Neural cell (in vitro differentiated cells): ENCODE measurements around the gene SERPINB2. TPM values are rescaled to one million over a fixed set of nuclear protein-coding genes. Genes with fewer than 3 reads are reported as not detected.

ENCODE experiments used
- H2AFZ ChIP-seq: fragments of 200-600, 300-800 bp; sonication (generic), shearing (Covaris generic); 2 replicates; pipeline ENCODE4 v1.6.0; 2014; ENCODE audit warnings: low read depth, mild to moderate bottlenecking, antibody characterized with exemption, low read length, moderate library complexity
- H3F3A ChIP-seq: fragments of 200-600 bp; shearing (Covaris generic); 2 replicates; pipeline ENCODE4 v1.6.1; 2016; ENCODE audit warnings: mild to moderate bottlenecking, moderate library complexity, mixed read lengths, antibody characterized with exemption, low read length; ENCODE audit not compliant: insufficient read depth, poor library complexity, severe bottlenecking
- H3K27ac ChIP-seq: fragments of 200-600, 300-800 bp; sonication (generic), shearing (Covaris generic); 2 replicates; pipeline ENCODE4 v1.5.1; 2014; ENCODE audit warnings: mild to moderate bottlenecking, low read length, moderate library complexity
- H3K27me3 ChIP-seq: fragments of 300-800, 200-600 bp; sonication (generic), shearing (Covaris generic); 2 replicates; pipeline ENCODE4 v1.6.0; 2014; ENCODE audit warnings: mild to moderate bottlenecking, low read depth, low read length, moderate library complexity; ENCODE audit not compliant: insufficient read depth
- H3K36me3 ChIP-seq: fragments of 300-800, 200-600 bp; sonication (generic), shearing (Covaris generic); 2 replicates; pipeline ENCODE4 v1.5.1; 2014; ENCODE audit warnings: mild to moderate bottlenecking, antibody characterized with exemption, low read length, moderate library complexity; ENCODE audit not compliant: insufficient read depth
- H3K4me2 ChIP-seq: fragments of 300-800, 200-600 bp; sonication (generic), shearing (Covaris generic); 2 replicates; pipeline ENCODE4 v1.6.0; 2014; ENCODE audit warnings: mild to moderate bottlenecking, low read length
- H3K4me3 ChIP-seq: fragments of 300-800, 200-600 bp; sonication (generic), shearing (Covaris generic); 2 replicates; pipeline ENCODE4 v1.5.1; 2014; ENCODE audit warnings: mild to moderate bottlenecking, low read length, moderate library complexity
- H3K79me2 ChIP-seq: fragments of 200-600 bp; shearing (Covaris generic); replicated peaks from 2 replicates; pipeline ENCODE4 v1.6.0; 2014; ENCODE audit warnings: mild to moderate bottlenecking, low read length, moderate library complexity; ENCODE audit not compliant: insufficient read depth
- H3K9ac ChIP-seq: fragments of 300-800, 200-600 bp; sonication (generic), shearing (Covaris generic); 2 replicates; pipeline ENCODE4 v1.6.1; 2016; ENCODE audit warnings: mild to moderate bottlenecking, low read length, mixed read lengths
- H3K9me2 ChIP-seq: fragments of 200-600 bp; shearing (Covaris generic); 2 replicates; pipeline ENCODE4 v1.6.1; 2016; ENCODE audit warnings: mild to moderate bottlenecking, low read length, mixed read lengths; ENCODE audit not compliant: insufficient read depth
- H3K9me3 ChIP-seq: fragments of 200-600, 300-800 bp; sonication (generic), shearing (Covaris generic); 2 replicates; pipeline ENCODE4 v1.6.1; 2016; ENCODE audit warnings: mild to moderate bottlenecking, mixed run types, low read length, moderate library complexity, mixed read lengths
- H4K20me1 ChIP-seq: fragments of 200-600 bp; shearing (Covaris generic); 2 replicates; pipeline ENCODE4 v1.6.1; 2016; ENCODE audit warnings: mild to moderate bottlenecking, mixed run types; ENCODE audit not compliant: insufficient read depth
- CTCF ChIP-seq: fragments of 450-650 bp; IDR thresholded peaks from 2 replicates; pipeline ENCODE4 v1.5.1; 2014; ENCODE audit warnings: antibody characterized with exemption, mild to moderate bottlenecking, moderate library complexity; ENCODE audit not compliant: poor library complexity, severe bottlenecking
- EP300 ChIP-seq: fragments of 450-650 bp; conservative IDR thresholded peaks from 2 replicates; pipeline ENCODE4 v1.6.1; 2014; ENCODE audit warnings: antibody characterized with exemption, mild to moderate bottlenecking, moderate library complexity; ENCODE audit not compliant: poor library complexity, severe bottlenecking
- MXI1 ChIP-seq: fragments of 450-650 bp; conservative IDR thresholded peaks from 2 replicates; pipeline ENCODE4 v1.6.1; 2014; ENCODE audit warnings: antibody characterized with exemption, mild to moderate bottlenecking; ENCODE audit not compliant: poor library complexity, severe bottlenecking
- RAD21 ChIP-seq: fragments of 450-650 bp; conservative IDR thresholded peaks from 2 replicates; pipeline ENCODE4 v1.6.1; 2014; ENCODE audit warnings: antibody characterized with exemption, mild to moderate bottlenecking, moderate library complexity
- REST ChIP-seq: IDR thresholded peaks from 2 replicates; pipeline ENCODE4 v1.6.1; 2012; ENCODE audit warnings: borderline replicate concordance
- SMC3 ChIP-seq: fragments of 450-650 bp; conservative IDR thresholded peaks from 2 replicates; pipeline ENCODE4 v1.6.1; 2014; ENCODE audit warnings: antibody characterized with exemption, mild to moderate bottlenecking, moderate library complexity; ENCODE audit not compliant: poor library complexity
- TAF1 ChIP-seq: IDR thresholded peaks from 2 replicates; pipeline ENCODE4 v1.6.1; 2012; ENCODE audit warnings: low read depth
- polyA plus RNA-seq: library from polyadenylated mRNA; depleted of rRNA; stranded (reverse); fragments of >200 nt; gene quantifications from 2 replicates; pipeline ENCODE4 v1.2.3, GENCODE V29; 2014

Gene SERPINB2
- polyA plus RNA-seq, 1 donor from 2014 or later, result not detected

GRCh38 chr18:63848159-63848558 is 39.3 kb upstream of the SERPINB2 start:
- no peak overlapping the region for H3K9ac ChIP-seq
- no peaks in the 10 kb centered on the region for H3K36me3 ChIP-seq
- H3K27me3 ChIP-seq, result no peaks in the 10 kb centered on the region
- H3K9me2 ChIP-seq, result no peaks in the 10 kb centered on the region
- H3K27ac ChIP-seq, result no peak overlapping the region
- H3K79me2 ChIP-seq, result no peaks in the 10 kb centered on the region
- no peaks in the 10 kb centered on the region for H3F3A ChIP-seq
- H3K4me2 ChIP-seq, result no peak overlapping the region
- TF ChIP-seq CTCF (peak; percentile 71), MXI1 (no peak), SMC3 (peak; percentile 69), RAD21 (peak; percentile 75)
- no peaks in the 10 kb centered on the region for H4K20me1 ChIP-seq
- no peaks in the 10 kb centered on the region for H3K9me3 ChIP-seq
- H2AFZ ChIP-seq, result no peak overlapping the region
- H3K4me3 ChIP-seq, result no peak overlapping the region

DNA sequence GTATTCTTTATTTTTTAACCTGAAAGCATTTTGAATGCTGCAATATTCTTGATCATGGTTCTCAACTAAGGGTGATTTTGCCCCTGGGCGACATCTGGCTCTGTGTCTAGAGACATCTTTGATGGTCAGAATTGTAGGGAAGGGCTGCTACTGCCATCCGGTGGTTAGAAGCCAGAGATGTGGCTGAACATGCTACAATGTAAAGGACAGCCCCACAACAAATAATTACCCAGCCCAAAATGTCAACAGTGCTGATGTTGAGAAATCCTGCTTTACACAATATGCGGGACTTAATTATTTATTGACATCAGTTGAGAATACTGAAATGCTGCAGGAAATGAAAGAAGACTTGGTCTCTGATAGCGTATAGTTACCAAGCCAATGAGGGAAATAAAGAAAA is 37.5 kb upstream of the SERPINB2 start:
- Histone ChIP-seq H3K4me3 (no peak overlapping the region), H3K9me3 (no peaks in the 10 kb centered on the region), H3K9me2 (no peaks in the 10 kb centered on the region), H4K20me1 (no peaks in the 10 kb centered on the region), H3K4me2 (no peak overlapping the region), H3K36me3 (no peaks in the 10 kb centered on the region), H3K27ac (no peak overlapping the region), H3F3A (no peaks in the 10 kb centered on the region), H3K79me2 (no peaks in the 10 kb centered on the region), H3K27me3 (no peaks in the 10 kb centered on the region), H2AFZ (no peak overlapping the region), H3K9ac (no peak overlapping the region)
- TF ChIP-seq REST, result no peak
- no peak for TF ChIP-seq EP300
- TF ChIP-seq SMC3, result peak; percentile 60
- no peak for TF ChIP-seq MXI1
- TF ChIP-seq TAF1, result no peak
- peak; percentile 53 for TF ChIP-seq RAD21
- peak; percentile 54 for TF ChIP-seq CTCF
